NCI-H82 treated with DMSO at 0.1 percent for 48 hours (cell line): Measurements from ENCODE around the gene LTA.
"Not testable (repeated sequence)": the region's sequence is repeated elsewhere in the genome, so short reads cannot be mapped to it uniquely, and the experiment has no call there.

Experiments used
- DNase-seq: peaks from one replicate; lab custom pipeline; 2025; ENCODE audit not compliant: unreplicated experiment; lab: John Stamatoyannopoulos, UW

The LTA gene

GRCh38 chr6:31541658-31542521 is 30.2 kb upstream of the LTA start, which contains the start of gene DDX39B:
Gene DDX39B, minus strand, starts transcription at chr6:31542003. Its CDS starts 1,471 bp downstream, at chr6:31540532.
- peak; percentile 96 for DNase-seq

GRCh38 chr6:31543639-31544038 is 28.4 kb upstream of the LTA start:
- DNase-seq, result no peak

- DNase-seq, result no peak
Observed at GRCh38 chr6:31544676-31545075, 27.4 kb upstream of the LTA start.

- peak; percentile 79 for DNase-seq
Observed at GRCh38 chr6:31545291-31545690, 26.8 kb upstream of the LTA start.

- DNase-seq, result peak; percentile 97
Observed at GRCh38 chr6:31546339-31546957, 25.6 kb upstream of the LTA start, which contains the start of gene ATP6V1G2. Gene ATP6V1G2, minus strand, starts transcription at chr6:31546608. Its CDS starts 49 bp downstream, at chr6:31546559.

GRCh38 chr6:31546958-31547726 is 24.9 kb upstream of the LTA start, which contains the start of gene NFKBIL1:
Gene NFKBIL1, plus strand, starts transcription at chr6:31547608. Its CDS starts 87 bp downstream, at chr6:31547695.
- peak; percentile 99 for DNase-seq

GRCh38 chr6:31547727-31548543 is 24.2 kb upstream of the LTA start:
- no peak for DNase-seq

- no peak for DNase-seq
Observed at GRCh38 chr6:31548544-31548873, 23.6 kb upstream of the LTA start.

GRCh38 chr6:31551371-31551770 is 20.7 kb upstream of the LTA start:
- not testable (repeated sequence) for DNase-seq

- no peak for DNase-seq
Observed at GRCh38 chr6:31556307-31556706, 15.8 kb upstream of the LTA start.

GRCh38 chr6:31557443-31558317 is 14.4 kb upstream of the LTA start:
- no peak for DNase-seq

GRCh38 chr6:31558318-31558625 is 13.8 kb upstream of the LTA start:
- no peak for DNase-seq

GRCh38 chr6:31558631-31559500 is 13.2 kb upstream of the LTA start:
- DNase-seq, result no peak

- no peak for DNase-seq
Observed at GRCh38 chr6:31559606-31559957, 12.5 kb upstream of the LTA start.

GRCh38 chr6:31559958-31560696 is 12.0 kb upstream of the LTA start:
- no peak for DNase-seq

- no peak for DNase-seq
Observed at GRCh38 chr6:31560697-31561058, 11.4 kb upstream of the LTA start.

- no peak for DNase-seq
Observed at GRCh38 chr6:31567531-31568370, 4.3 kb upstream of the LTA start.
